ENCODE results near the gene ZDHHC22. TPM values are rescaled to one million over a fixed set of nuclear protein-coding genes. Genes with fewer than 3 reads are reported as not detected.

ZDHHC22 gene
- total and polyA plus RNA-seq, 2 experiments from 2014 or later = 17.6 to 32.1 TPM

- no peaks in the 10 kb centered on the region for H4K20me1 ChIP-seq (replicated peaks; ENCODE audit: insufficient read depth)
- H3K36me3 ChIP-seq (ENCODE audit: insufficient read depth) = no peaks in the 10 kb centered on the region
- no peaks in the 10 kb centered on the region for H3K27me3 ChIP-seq (ENCODE audit: insufficient read depth)
- Mint-ChIP-seq H3K27ac (peak overlapping the region; percentile 60; the same call in 1 of the 2 replicates), H3K9me3 (no peaks in the 10 kb centered on the region; the same call in 2 of the 3 replicates), H3K27me3 (ENCODE audit: insufficient read depth, low read depth, poor library complexity) (peaks cover 24% of the 10 kb centered on the region), H3K4me3 (peak overlapping the region; percentile 78), H3K4me1 (peaks cover 14% of the 10 kb centered on the region), H3K36me3 (ENCODE audit: low read depth) (no peaks in the 10 kb centered on the region)
- no peak for TF ChIP-seq ZNF331 (CRISPR knock-in tag; IDR thresholded peaks at IDR 0.05; ENCODE audit: low read depth)
- peak; percentile 94 for TF ChIP-seq JUNB (IDR thresholded peaks at IDR 0.05; ENCODE audit: unreplicated experiment)
- peak; percentile 58; the same call in 1 of the 2 replicates for TF ChIP-seq ETS1 (IDR thresholded peaks at IDR 0.05)
- DNase-seq (ENCODE audit: low spot score) (no peak), ATAC-seq (peak; percentile 18)
- peaks cover 13% of the 10 kb centered on the region; the same call in 1 of the 2 replicates for H3K4me1 ChIP-seq (ENCODE audit: insufficient read depth)
- peak overlapping the region; percentile 96 for H2AFZ ChIP-seq
- peak overlapping the region; percentile 36 for H3K27ac ChIP-seq (ENCODE audit: low read depth)
- peak overlapping the region; percentile 69 for H3K4me2 ChIP-seq
- no peaks in the 10 kb centered on the region for H3F3A ChIP-seq (replicated peaks; ENCODE audit: low read depth)
- H3K79me2 ChIP-seq (replicated peaks; ENCODE audit: insufficient read depth) = no peaks in the 10 kb centered on the region
- H3K4me3 ChIP-seq = peak overlapping the region; percentile 90; the same call in 1 of the 2 replicates
- H3K9me2 ChIP-seq (ENCODE audit: insufficient read depth) = no peaks in the 10 kb centered on the region
Observed at GRCh38 chr14:77180726-77181602, 39.4 kb upstream of the ZDHHC22 start.

GRCh38 chr14:77178656-77179055, 37.1 kb upstream of the ZDHHC22 start:
- no peak overlapping the region for H3K4me2 ChIP-seq
- H3K4me1 Mint-ChIP-seq = peaks cover 14% of the 10 kb centered on the region
- H2AFZ ChIP-seq = no peak overlapping the region
- H3F3A ChIP-seq (replicated peaks; ENCODE audit: low read depth) = no peaks in the 10 kb centered on the region
- no peaks in the 10 kb centered on the region for H3K9me2 ChIP-seq (ENCODE audit: insufficient read depth)
- no peak overlapping the region for H3K4me3 Mint-ChIP-seq
- no peaks in the 10 kb centered on the region for H3K36me3 ChIP-seq (ENCODE audit: insufficient read depth)
- H3K27ac ChIP-seq (ENCODE audit: low read depth) = no peak overlapping the region
- H3K27me3 ChIP-seq (ENCODE audit: insufficient read depth) = no peaks in the 10 kb centered on the region
- no peak for ATAC-seq
- no peak overlapping the region for H3K27ac Mint-ChIP-seq
- H4K20me1 ChIP-seq (replicated peaks; ENCODE audit: insufficient read depth) = no peaks in the 10 kb centered on the region
- H3K9me3 Mint-ChIP-seq = no peaks in the 10 kb centered on the region; the same call in 2 of the 3 replicates
- H3K27me3 Mint-ChIP-seq (ENCODE audit: insufficient read depth, low read depth, poor library complexity) = peaks cover 23% of the 10 kb centered on the region
- H3K4me1 ChIP-seq (ENCODE audit: insufficient read depth) = peaks cover 13% of the 10 kb centered on the region; the same call in 1 of the 2 replicates
- H3K4me3 ChIP-seq = no peak overlapping the region
- no peak for DNase-seq (ENCODE audit: low spot score)
- no peaks in the 10 kb centered on the region for H3K36me3 Mint-ChIP-seq (ENCODE audit: low read depth)
- no peaks in the 10 kb centered on the region for H3K79me2 ChIP-seq (replicated peaks; ENCODE audit: insufficient read depth)
- TF ChIP-seq ETS1 (IDR thresholded peaks at IDR 0.05) = no peak
- TF ChIP-seq CTCF (conservative IDR thresholded peaks at IDR 0.05; ENCODE audit: low read depth in 2 of 2) = no peak
- no peak for TF ChIP-seq POLR2AphosphoS5 (IDR thresholded peaks at IDR 0.05; ENCODE audit: low read depth)
- TF ChIP-seq EZH2 (IDR thresholded peaks at IDR 0.05; ENCODE audit: low read depth, unreplicated experiment) = no peak
- TF ChIP-seq ZNF114 (CRISPR knock-in tag; IDR thresholded peaks at IDR 0.05) = no peak
- no peak for TF ChIP-seq ZNF462 (CRISPR knock-in tag; IDR thresholded peaks at IDR 0.05)
- TF ChIP-seq CREB1 (CRISPR knock-in tag; IDR thresholded peaks at IDR 0.05; ENCODE audit: low read depth) = no peak
- TF ChIP-seq ZNF331 (CRISPR knock-in tag; IDR thresholded peaks at IDR 0.05; ENCODE audit: low read depth) = no peak
- TF ChIP-seq JUNB (IDR thresholded peaks at IDR 0.05; ENCODE audit: unreplicated experiment) = no peak
